ENCODE measurements around the gene BLCAP.

DNA sequence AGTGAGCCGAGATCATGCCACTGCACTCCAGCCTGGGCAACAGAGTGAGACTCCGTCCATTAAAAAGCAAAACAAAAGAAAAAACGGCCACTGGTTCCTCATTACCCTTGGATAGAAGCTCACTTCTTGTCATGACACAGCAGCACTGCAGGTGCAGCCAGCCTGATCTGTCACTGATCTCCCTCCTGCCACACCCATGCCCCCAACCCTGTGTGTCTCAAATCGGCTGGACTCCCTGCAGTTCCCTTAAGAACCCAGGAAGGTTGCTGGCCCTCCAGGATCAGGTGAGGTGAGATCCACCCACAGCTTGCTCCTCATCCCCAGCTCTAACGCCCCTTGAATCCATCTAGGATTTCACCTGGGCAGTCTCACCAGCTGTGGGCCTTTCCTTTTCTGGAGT is 32.9 kb downstream of the BLCAP start:
- no peak for TF ChIP-seq POLR2A (IDR thresholded peaks at IDR 0.05; ENCODE audit: low read length)
- TF ChIP-seq GATA1 (IDR thresholded peaks at IDR 0.05; ENCODE audit: low read depth, low read length) = no peak

Data from erythroblast (primary cell).